ENCODE data around the gene SNAP23. TPM values are rescaled to one million over a fixed set of nuclear protein-coding genes. Genes with fewer than 3 reads are reported as not detected.

SNAP23 gene
- total and polyA plus RNA-seq, 2 of the 8 experiments (the other 6 are each of a cell fraction or from before 2014, with no cell fraction given), result 58.0 to 72.8 TPM

- H3K56ac ChIP-seq (replicated peaks; ENCODE audit: insufficient read length, low read depth, low read length), result no peak overlapping the region
- CTCF ChIA-PET (ENCODE audit: partially characterized antibody), result interaction anchor here (1.2 to 2.1 kb wide), 2 partner anchors 12 to 197 kb away, joined by 3 to 4 read pairs; no protein-coding TSS in a partner anchor
- H3K79me2 ChIP-seq (ENCODE audit: control insufficient read depth in 1 of 2, insufficient read depth in 2 of 2, low read length in 2 of 2), result peaks cover 0 to 18% of the 10 kb centered on the region in 2 experiments; a peak in 3 of 4 replicates
- TF ChIP-seq SP2 (IDR thresholded peaks at IDR 0.05; ENCODE audit: low read length), result no peak
- no peak for TF ChIP-seq GTF2F1 (IDR thresholded peaks at IDR 0.05; ENCODE audit: borderline replicate concordance, low read depth, low read length)
- 0 out of 2 replicates have a peak, but pooled peaks cover 1% of the 10 kb centered on the region for H3K23me2 ChIP-seq (ENCODE audit: low read depth, low read length)
- no peak overlapping the region for H3K4me2 ChIP-seq (ENCODE audit: insufficient read depth in 1 of 2, low read depth in 2 of 2, low read length in 2 of 2)
- no peak overlapping the region for H4K8ac ChIP-seq (ENCODE audit: extremely low read depth, insufficient read depth, low read length)
- H3K27me3 ChIP-seq (replicated peaks in 1 of 4; ENCODE audit: control insufficient read depth in 3 of 4, extremely low read depth in 1 of 4, insufficient read depth in 3 of 4, low read length in 3 of 4), result no peaks in the 10 kb centered on the region
- no peak overlapping the region for H3K14ac ChIP-seq (ENCODE audit: insufficient read length)
- WGBS, 2 experiments (ENCODE audit: extremely low coverage in 1 of 2, insufficient coverage in 1 of 2, insufficient read length in 1 of 2, insufficient replicate concordance in 2 of 2, low coverage in 1 of 2, low lambda C conversion rate in 2 of 2, missing lambda C conversion rate in 1 of 2), result 86% methylated on average over 1 of the region's 1 CpG; no CpG with 5 or more reads in 1 of the 2 experiments
- H2BK15ac ChIP-seq (ENCODE audit: low read length), result no peak overlapping the region
- no peaks in the 10 kb centered on the region for H3K9me3 ChIP-seq (ENCODE audit: insufficient read depth in 2 of 2, low read depth in 1 of 2, low read length in 1 of 2)
- no peak overlapping the region for H3K9ac ChIP-seq (replicated peaks in 1 of 4; ENCODE audit: extremely low read depth in 1 of 4, low read depth in 3 of 4, low read length in 3 of 4)
- no peak overlapping the region for H4K91ac ChIP-seq (replicated peaks; ENCODE audit: insufficient read length, low read length)
- POLR2A ChIA-PET (ENCODE audit: partially characterized antibody), result interaction anchor here (0.9 kb wide), 1 partner anchor 7 kb away, joined by 4 read pairs; the partner anchor contains the start of gene ZNF106
- H2BK120ac ChIP-seq (replicated peaks; ENCODE audit: low read depth, low read length), result no peak overlapping the region
- H2AFZ ChIP-seq (ENCODE audit: low read length), result no peak overlapping the region
- no peaks in the 10 kb centered on the region; a peak in 1 of 8 replicates for H3K36me3 ChIP-seq (ENCODE audit: control insufficient read depth in 2 of 4, insufficient read depth in 4 of 4, low read length in 3 of 4)
- no peak overlapping the region for H3K23ac ChIP-seq (ENCODE audit: insufficient read length)
- H2BK20ac ChIP-seq (ENCODE audit: low read length), result no peak overlapping the region
- H3K4me3 ChIP-seq (ENCODE audit: extremely low read depth in 1 of 4, insufficient read depth in 2 of 4, low read depth in 3 of 4, low read length in 4 of 4), result no peak overlapping the region
- no peaks in the 10 kb centered on the region for H3K4me1 ChIP-seq (replicated peaks in 1 of 4; ENCODE audit: control insufficient read depth in 3 of 4, insufficient read depth in 4 of 4, low read length in 3 of 4)
- no peak overlapping the region for H2AK5ac ChIP-seq (ENCODE audit: low read depth, low read length)
- peaks cover 0 to 4% of the 10 kb centered on the region in 2 experiments for H4K20me1 ChIP-seq (replicated peaks in 1 of 2; ENCODE audit: control insufficient read depth in 1 of 2, insufficient read depth in 2 of 2, low read length in 2 of 2)
- no peak overlapping the region for H2BK5ac ChIP-seq (ENCODE audit: low read depth, low read length)
- FAIRE-seq (no peak), DNase-seq (ENCODE audit: low read depth in 1 of 2, low spot score in 2 of 2) (no peak)
- H3K27ac ChIP-seq (ENCODE audit: low read depth, low read length), result no peak overlapping the region
- no peak overlapping the region for H2BK12ac ChIP-seq (ENCODE audit: low read depth, low read length)
- H3K4ac ChIP-seq (replicated peaks; ENCODE audit: insufficient read length, low read depth, low read length), result no peak overlapping the region
- no peaks in the 10 kb centered on the region; the same call in 1 of the 2 replicates for H3K79me1 ChIP-seq (ENCODE audit: low read depth, low read length)
- no peak overlapping the region for H3K18ac ChIP-seq (ENCODE audit: extremely low read depth, low read length)
- H4K5ac ChIP-seq (ENCODE audit: insufficient read length, low read depth, low read length), result no peak overlapping the region
These were observed 11.8 kb upstream of the SNAP23 start for GRCh38 chr15:42483677-42484076.

Measured in H1 (cell line).